OCI-LY7 (cell line): ENCODE results near the gene MAP3K21.

Experiments used
- EZH2phosphoT487 ChIP-seq: fragments of 200-600 bp; sonication (generic); IDR thresholded peaks from 2 replicates; pipeline ENCODE4 v1.6.1; 2018; ENCODE audit warnings: low read depth, borderline replicate concordance, mild to moderate bottlenecking, mixed run types, antibody characterized with exemption, low read length, moderate library complexity, mixed read lengths
- TF ChIP-seq, protein P1 (sequence below): fragments of 200-600 bp; sonication (generic); conservative IDR thresholded peaks from 2 replicates; pipeline ENCODE4 v1.5.1; 2014; ENCODE audit warnings: mild to moderate bottlenecking, antibody characterized with exemption, low read length, moderate library complexity, mixed read lengths

DNA sequence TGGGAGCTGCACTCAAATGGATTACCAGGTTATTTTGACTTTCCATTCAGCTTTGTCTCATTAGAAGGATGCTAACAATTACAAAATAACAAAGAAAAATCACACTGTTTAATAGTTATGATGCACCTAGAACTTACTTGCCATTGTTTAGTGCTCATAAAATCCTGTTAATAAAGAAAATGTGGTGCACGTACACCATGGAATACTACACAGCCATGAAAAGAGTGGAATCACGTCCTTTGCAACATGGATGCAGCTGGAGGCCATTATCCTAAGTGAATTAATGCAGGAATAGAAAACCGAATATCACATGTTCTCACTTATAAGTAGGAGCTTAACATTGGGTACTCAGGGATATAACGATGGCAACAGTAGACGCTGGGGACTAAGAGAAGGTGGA is 19.8 kb downstream of the MAP3K21 start:
- TF ChIP-seq, protein P1, sequence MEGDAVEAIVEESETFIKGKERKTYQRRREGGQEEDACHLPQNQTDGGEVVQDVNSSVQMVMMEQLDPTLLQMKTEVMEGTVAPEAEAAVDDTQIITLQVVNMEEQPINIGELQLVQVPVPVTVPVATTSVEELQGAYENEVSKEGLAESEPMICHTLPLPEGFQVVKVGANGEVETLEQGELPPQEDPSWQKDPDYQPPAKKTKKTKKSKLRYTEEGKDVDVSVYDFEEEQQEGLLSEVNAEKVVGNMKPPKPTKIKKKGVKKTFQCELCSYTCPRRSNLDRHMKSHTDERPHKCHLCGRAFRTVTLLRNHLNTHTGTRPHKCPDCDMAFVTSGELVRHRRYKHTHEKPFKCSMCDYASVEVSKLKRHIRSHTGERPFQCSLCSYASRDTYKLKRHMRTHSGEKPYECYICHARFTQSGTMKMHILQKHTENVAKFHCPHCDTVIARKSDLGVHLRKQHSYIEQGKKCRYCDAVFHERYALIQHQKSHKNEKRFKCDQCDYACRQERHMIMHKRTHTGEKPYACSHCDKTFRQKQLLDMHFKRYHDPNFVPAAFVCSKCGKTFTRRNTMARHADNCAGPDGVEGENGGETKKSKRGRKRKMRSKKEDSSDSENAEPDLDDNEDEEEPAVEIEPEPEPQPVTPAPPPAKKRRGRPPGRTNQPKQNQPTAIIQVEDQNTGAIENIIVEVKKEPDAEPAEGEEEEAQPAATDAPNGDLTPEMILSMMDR = no peak
- TF ChIP-seq EZH2phosphoT487 = no peak
